Vagina (tissue), 2 donors: Measurements from ENCODE around the gene SCARF1. TPM values are rescaled to one million over a fixed set of nuclear protein-coding genes. Genes with fewer than 3 reads are reported as not detected.

ENCODE experiments used
- DNase-seq, 2 donors: peaks; one replicate each; pipeline ENCODE4 v3.0.0-alpha.2; 2017; ENCODE audit errors: extremely low spot score in 2 of 2
- H3K27ac ChIP-seq: fragments of 200-600 bp; sonication (generic); one replicate; pipeline ENCODE4 v1.5.1; 2019
- H3K27me3 ChIP-seq: fragments of 200-600 bp; sonication (generic); one replicate; pipeline ENCODE4 v1.5.1; 2019
- H3K36me3 ChIP-seq, 2 donors: fragments of 200-600 bp; sonication (generic); one replicate each; pipeline ENCODE4 v1.5.1; 2017 to 2019
- H3K4me1 ChIP-seq: fragments of 200-600 bp; sonication (generic); one replicate; pipeline ENCODE4 v1.5.1; 2019
- H3K4me3 ChIP-seq, 2 donors: fragments of 200-600 bp; sonication (generic); 1 replicate in 1 of 2; 2 replicates in 1 of 2; pipeline ENCODE4 v1.5.1; 2016 to 2019
- H3K9me3 ChIP-seq: fragments of 200-600 bp; sonication (generic); one replicate; pipeline ENCODE4 v1.5.1; 2019
- CTCF ChIP-seq, 3 experiments: fragments of 450-650 bp in 2 of 3; fragments of 200-600 bp in 1 of 3; sonication (generic) in 1 of 3; IDR thresholded peaks; one replicate each; pipeline ENCODE4 v1.5.1; 2017 to 2019; ENCODE audit warnings: antibody characterized with exemption in 3 of 3, mild to moderate bottlenecking in 2 of 3, moderate library complexity in 2 of 3
- POLR2A ChIP-seq, 2 donors: fragments of 450-650 bp; IDR thresholded peaks; one replicate each; pipeline ENCODE4 v1.6.1; 2017; ENCODE audit warnings: antibody characterized with exemption in 2 of 2, mild to moderate bottlenecking in 2 of 2, moderate library complexity in 2 of 2
- POLR2AphosphoS5 ChIP-seq, 2 donors: sonication (generic); formaldehyde crosslinking; IDR thresholded peaks; one replicate each; pipeline ENCODE4 v1.9.0; 2017; ENCODE audit warnings: antibody characterized with exemption in 2 of 2, mild to moderate bottlenecking in 2 of 2, low read depth in 1 of 2; ENCODE audit not compliant: insufficient read depth in 1 of 2
- intact Hi-C: fragments of 100-400 bp; cut with DNase I; formaldehyde crosslinking; loops from one replicate; pipeline ENCODE4 v1.15.1; 2023
- total RNA-seq: library from RNA; depleted of rRNA; stranded (reverse); fragments of >200 nt; gene quantifications from one replicate; pipeline ENCODE4 v1.2.3, GENCODE V29; 2016

SCARF1 gene
- total RNA-seq, 1 donor from 2014 or later, result 26.3 TPM

- intact Hi-C loops, result no loop called here
- H3K27ac ChIP-seq, result no peak overlapping the region
- H3K4me3 ChIP-seq, result no peak overlapping the region
- H3K9me3 ChIP-seq, result no peaks in the 10 kb centered on the region
- TF ChIP-seq POLR2AphosphoS5 (IDR thresholded peaks at IDR 0.05; ENCODE audit: insufficient read depth in 1 of 2, low read depth in 1 of 2), result no peak
- TF ChIP-seq CTCF (IDR thresholded peaks at IDR 0.05), result no peak
- no peak for TF ChIP-seq POLR2A (IDR thresholded peaks at IDR 0.05)
- no peak for DNase-seq
- no peaks in the 10 kb centered on the region for H3K27me3 ChIP-seq
- H3K36me3 ChIP-seq, result no peaks in the 10 kb centered on the region
- peaks cover 16% of the 10 kb centered on the region for H3K4me1 ChIP-seq
Observed at GRCh38 chr17:1630662-1631061, 14.9 kb downstream of the SCARF1 start.

DNA sequence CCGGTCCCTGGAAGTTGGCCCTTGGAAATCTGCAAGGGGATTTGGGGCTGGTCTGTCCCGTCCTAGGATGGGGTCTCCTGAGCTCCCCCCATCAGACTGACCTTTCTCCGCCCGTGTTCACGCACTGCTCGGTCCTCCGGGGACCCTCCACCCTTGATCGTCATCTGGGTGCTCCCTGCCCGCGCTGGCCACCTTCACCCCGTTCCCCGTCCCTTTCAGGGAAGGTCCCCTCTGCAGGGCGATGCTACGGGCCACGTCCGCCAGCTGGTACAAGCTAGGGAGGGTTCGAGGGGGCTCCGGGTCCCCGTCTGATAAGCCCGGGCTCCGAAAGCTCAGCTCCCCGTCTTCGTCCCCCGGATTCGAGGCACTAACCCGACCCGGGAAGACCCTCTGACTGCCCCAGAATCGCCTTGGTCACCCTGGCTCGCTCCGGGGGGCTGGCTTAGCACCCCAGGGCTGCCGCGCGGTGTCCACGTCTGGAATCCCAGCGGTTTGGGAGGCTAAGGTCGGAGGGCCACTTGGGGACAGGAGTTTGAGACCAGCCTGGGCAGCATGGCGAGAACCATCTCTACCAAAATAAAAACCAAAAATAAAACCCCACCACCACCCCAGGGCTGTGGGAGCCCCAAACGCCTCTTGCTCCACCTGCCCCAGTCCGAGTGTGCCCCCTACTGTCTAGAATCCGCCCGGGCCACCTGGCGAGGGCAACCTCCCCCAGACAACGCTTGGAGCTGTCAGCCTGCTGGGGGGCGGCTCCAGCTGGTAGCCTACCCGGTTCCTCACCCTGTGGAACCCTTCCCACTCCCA lies 15.8 kb downstream of the SCARF1 start:
- DNase-seq, result no peak
- intact Hi-C loops, result loop anchor here (2.0 kb wide), 1 partner anchor 55 kb away; no protein-coding TSS in a partner anchor

GRCh38 chr17:1628856-1629503 lies 16.6 kb downstream of the SCARF1 start:
- intact Hi-C loops, result loop anchor here (2.0 kb wide), 1 partner anchor 54 kb away; no protein-coding TSS in a partner anchor
- peak in 1 of 2 donors; percentile 97 for DNase-seq
- Histone ChIP-seq H3K4me1 (peaks cover 16% of the 10 kb centered on the region), H3K27me3 (no peaks in the 10 kb centered on the region), H3K4me3 (peak overlapping the region; percentile 69 to 96), H3K27ac (peak overlapping the region; percentile 95), H3K9me3 (no peaks in the 10 kb centered on the region), H3K36me3 (no peaks in the 10 kb centered on the region)
- TF ChIP-seq CTCF (IDR thresholded peaks at IDR 0.05), result peak in 2 of 3 experiments; percentile 18 to 39
- TF ChIP-seq POLR2AphosphoS5 (IDR thresholded peaks at IDR 0.05; ENCODE audit: insufficient read depth in 1 of 2, low read depth in 1 of 2), result peak in 1 of 2 donors; percentile 55
- TF ChIP-seq POLR2A (IDR thresholded peaks at IDR 0.05), result no peak

More for the DNA sequence above, 15.8 kb downstream of the SCARF1 start:
- TF ChIP-seq POLR2AphosphoS5 (IDR thresholded peaks at IDR 0.05; ENCODE audit: insufficient read depth in 1 of 2, low read depth in 1 of 2) (no peak), CTCF (IDR thresholded peaks at IDR 0.05) (peak in 2 of 3 experiments; percentile 31 to 34)
- Histone ChIP-seq H3K4me1 (peaks cover 16% of the 10 kb centered on the region), H3K27me3 (no peaks in the 10 kb centered on the region), H3K27ac (peak overlapping the region; percentile 95), H3K4me3 (peak overlapping the region; percentile 69 to 96), H3K9me3 (no peaks in the 10 kb centered on the region), H3K36me3 (no peaks in the 10 kb centered on the region)

GRCh38 chr17:1627982-1628855 lies 17.3 kb downstream of the SCARF1 start, which contains the start of gene SLC43A2:
Gene SLC43A2, minus strand, starts transcription at chr17:1628834. Its CDS starts 960 bp downstream, at chr17:1627874.
- H3K36me3 ChIP-seq, result no peaks in the 10 kb centered on the region
- H3K9me3 ChIP-seq, result no peaks in the 10 kb centered on the region
- no peak for DNase-seq
- peak in 1 of 2 donors; percentile 9 for TF ChIP-seq POLR2A (IDR thresholded peaks at IDR 0.05)
- peak in 1 of 2 donors; percentile 75 for TF ChIP-seq POLR2AphosphoS5 (IDR thresholded peaks at IDR 0.05; ENCODE audit: insufficient read depth in 1 of 2, low read depth in 1 of 2)
- TF ChIP-seq CTCF (IDR thresholded peaks at IDR 0.05), result no peak
- H3K27ac ChIP-seq, result peak within 1 kb of the TSS; percentile 95
- H3K27me3 ChIP-seq, result no peaks in the 10 kb centered on the region
- H3K4me3 ChIP-seq, result peak within 1 kb of the TSS; percentile 69 to 96
- intact Hi-C loops, result loop anchor here (2.0 kb wide), 1 partner anchor 53 kb away; no protein-coding TSS in a partner anchor
- H3K4me1 ChIP-seq, result peaks cover 16% of the 10 kb centered on the region
